Measurements from ENCODE around the gene UBAC1. TPM values are rescaled to one million over a fixed set of nuclear protein-coding genes. Genes with fewer than 3 reads are reported as not detected.
A peak's percentile ranks its signal among the peaks of the same experiment; 100 is the strongest.

UBAC1 gene
- total and polyA plus RNA-seq, 9 of the 15 experiments (the other 6 are each of a cell fraction or from before 2014, with no cell fraction given), result 94.0 to 399 (median 228) TPM

GRCh38 chr9:135956802-135957174 lies 4.4 kb downstream of the UBAC1 start:
- H3K9ac ChIP-seq (ENCODE audit: insufficient read depth in 1 of 2, low read depth in 2 of 2, low read length in 2 of 2), result peak overlapping the region; percentile 94 to 95
- 1% methylated on average over 8 of the region's 8 CpGs for WGBS (ENCODE audit: insufficient coverage, low coverage, missing lambda C conversion rate)
- H3K79me2 ChIP-seq (ENCODE audit: control insufficient read depth, insufficient read depth, low read length), result peaks cover 91% of the 10 kb centered on the region
- intact Hi-C loops (cut with micrococcal nuclease), result no loop called here
- peaks cover 12% of the 10 kb centered on the region for H4K20me1 ChIP-seq (replicated peaks; ENCODE audit: control insufficient read depth, insufficient read depth, low read length)
- ATAC-seq (no peak), DNase-seq (ENCODE audit: extremely low read depth in 1 of 4, low spot score in 3 of 4) (peak in 1 of 4 experiments; percentile 9), FAIRE-seq (no peak)
- ChIA-PET CTCF (ENCODE audit: low intra/inter-chr PET ratio) (no interaction called here), POLR2A (interaction anchor here (0.5 to 1.6 kb wide), 9 partner anchors 14 to 403 kb away, joined by 3 to 5 read pairs (median 3); no protein-coding TSS in a partner anchor)
- peak; percentile 5; the same call in 1 of the 2 replicates for TF ChIP-seq POLR2G (IDR thresholded peaks at IDR 0.05; ENCODE audit: low read depth, low read length)
- no peak for TF ChIP-seq DACH1 (IDR thresholded peaks at IDR 0.05; ENCODE audit: partially characterized antibody)
- peak; percentile 44; the same call in 1 of the 2 replicates for TF ChIP-seq RBFOX2 (IDR thresholded peaks at IDR 0.05; ENCODE audit: low read depth, low read length)
- TF ChIP-seq ZBTB1 (CRISPR knock-in tag; IDR thresholded peaks at IDR 0.05; ENCODE audit: borderline replicate concordance, low read depth), result no peak
- no peak for TF ChIP-seq FOXA1 (IDR thresholded peaks at IDR 0.05; ENCODE audit: borderline replicate concordance)
- TF ChIP-seq ZNF740 (CRISPR knock-in tag; IDR thresholded peaks at IDR 0.05), result 0 out of 2 replicates have a peak, but pooled peaks have one; percentile 23
- TF ChIP-seq ZNF740 (tag; IDR thresholded peaks at IDR 0.05), result no peak
- peak; percentile 59; the same call in 1 of the 2 replicates for TF ChIP-seq KAT7 (CRISPR knock-in tag; IDR thresholded peaks at IDR 0.05; ENCODE audit: borderline replicate concordance)
- TF ChIP-seq RCOR1 (IDR thresholded peaks at IDR 0.05; ENCODE audit: borderline replicate concordance in 1 of 2, low read depth in 2 of 2, low read length in 2 of 2), result no peak
- no peak for TF ChIP-seq PRPF4 (IDR thresholded peaks at IDR 0.05; ENCODE audit: insufficient read depth, low read depth, low read length, poor library complexity, severe bottlenecking)
- 0 out of 2 replicates have a peak, but pooled peaks have one; percentile 35 for TF ChIP-seq ERF (CRISPR knock-in tag; IDR thresholded peaks at IDR 0.05)
- no peak for TF ChIP-seq ZKSCAN1 (IDR thresholded peaks at IDR 0.05; ENCODE audit: low read depth, low read length)
- TF ChIP-seq HIVEP1 (CRISPR knock-in tag; IDR thresholded peaks at IDR 0.05), result 0 out of 2 replicates have a peak, but pooled peaks have one; percentile 53
- TF ChIP-seq LARP7 (IDR thresholded peaks at IDR 0.05), result no peak
- peak; percentile 27; the same call in 1 of the 2 replicates for TF ChIP-seq ZNF79 (CRISPR knock-in tag; IDR thresholded peaks at IDR 0.05; ENCODE audit: low read depth)
- no peak for TF ChIP-seq ZNF431 (CRISPR knock-in tag; IDR thresholded peaks at IDR 0.05)
- peak overlapping the region; percentile 89 for H3K27ac ChIP-seq (ENCODE audit: extremely low read depth, low read depth, low read length)
- H3K4me2 ChIP-seq (ENCODE audit: insufficient read depth, low read length), result peak overlapping the region; percentile 99
- H3K4me1 ChIP-seq (replicated peaks in 1 of 2; ENCODE audit: control insufficient read depth in 2 of 2, insufficient read depth in 2 of 2, low read length in 2 of 2), result peaks cover 43 to 48% of the 10 kb centered on the region in 2 experiments
- peaks cover 75% of the 10 kb centered on the region for H3K36me3 ChIP-seq (ENCODE audit: control insufficient read depth, insufficient read depth, low read length)
- H3K9me3 ChIP-seq (replicated peaks; ENCODE audit: control insufficient read depth, insufficient read depth, low read depth, low read length), result no peaks in the 10 kb centered on the region
- H3K27me3 ChIP-seq (ENCODE audit: control insufficient read depth in 2 of 2, insufficient read depth in 2 of 2, low read length in 2 of 2), result no peaks in the 10 kb centered on the region
- H2AFZ ChIP-seq (ENCODE audit: low read depth, low read length), result no peak overlapping the region
- H3K9me1 ChIP-seq (ENCODE audit: control insufficient read depth, insufficient read depth, low read length), result no peaks in the 10 kb centered on the region
- BruUV-seq (replicated peaks), result no TSS peak
- in situ Hi-C loops (cut with MboI), result no loop called here
- H3K4me3 ChIP-seq, result peak overlapping the region; percentile 76
